Retinal pigment epithelial cell (primary cell): ENCODE measurements around the gene FAM216A.

ENCODE experiments used
- DNase-seq: peaks from one replicate; pipeline ENCODE4 v3.0.0-alpha.2; 2010; ENCODE audit warnings: low read depth
- H3K4me3 ChIP-seq: 2 replicates; pipeline ENCODE4 v1.5.1; 2011; ENCODE audit warnings: mild to moderate bottlenecking, low read length, control low read depth, moderate library complexity
- TF ChIP-seq, protein P1 (sequence below): conservative IDR thresholded peaks from 2 replicates; pipeline ENCODE4 v1.5.1; 2011; ENCODE audit warnings: low read depth, low read length, control low read depth, inconsistent platforms

FAM216A gene

DNA sequence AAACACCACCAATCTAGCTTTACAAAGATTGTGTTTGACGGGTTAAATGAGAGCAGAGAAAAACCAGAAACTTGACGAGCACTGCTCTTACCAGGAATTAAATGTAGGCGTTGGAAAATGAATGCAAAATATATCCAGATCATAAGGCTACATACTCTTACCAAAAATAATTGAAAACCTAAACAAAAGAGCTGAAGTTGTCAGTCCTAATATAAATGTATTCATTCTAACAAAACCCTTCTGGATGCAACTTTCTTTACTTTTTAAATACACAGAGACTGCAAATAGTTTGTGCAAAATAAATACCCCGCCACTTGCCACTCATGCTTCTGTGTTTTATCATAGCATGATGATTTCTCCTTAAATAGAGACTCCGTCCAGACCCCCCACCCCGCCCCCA is 66.2 kb downstream of the FAM216A start:
- DNase-seq = no peak
- TF ChIP-seq, protein P1, sequence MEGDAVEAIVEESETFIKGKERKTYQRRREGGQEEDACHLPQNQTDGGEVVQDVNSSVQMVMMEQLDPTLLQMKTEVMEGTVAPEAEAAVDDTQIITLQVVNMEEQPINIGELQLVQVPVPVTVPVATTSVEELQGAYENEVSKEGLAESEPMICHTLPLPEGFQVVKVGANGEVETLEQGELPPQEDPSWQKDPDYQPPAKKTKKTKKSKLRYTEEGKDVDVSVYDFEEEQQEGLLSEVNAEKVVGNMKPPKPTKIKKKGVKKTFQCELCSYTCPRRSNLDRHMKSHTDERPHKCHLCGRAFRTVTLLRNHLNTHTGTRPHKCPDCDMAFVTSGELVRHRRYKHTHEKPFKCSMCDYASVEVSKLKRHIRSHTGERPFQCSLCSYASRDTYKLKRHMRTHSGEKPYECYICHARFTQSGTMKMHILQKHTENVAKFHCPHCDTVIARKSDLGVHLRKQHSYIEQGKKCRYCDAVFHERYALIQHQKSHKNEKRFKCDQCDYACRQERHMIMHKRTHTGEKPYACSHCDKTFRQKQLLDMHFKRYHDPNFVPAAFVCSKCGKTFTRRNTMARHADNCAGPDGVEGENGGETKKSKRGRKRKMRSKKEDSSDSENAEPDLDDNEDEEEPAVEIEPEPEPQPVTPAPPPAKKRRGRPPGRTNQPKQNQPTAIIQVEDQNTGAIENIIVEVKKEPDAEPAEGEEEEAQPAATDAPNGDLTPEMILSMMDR = no peak
- H3K4me3 ChIP-seq = no peak overlapping the region

DNA sequence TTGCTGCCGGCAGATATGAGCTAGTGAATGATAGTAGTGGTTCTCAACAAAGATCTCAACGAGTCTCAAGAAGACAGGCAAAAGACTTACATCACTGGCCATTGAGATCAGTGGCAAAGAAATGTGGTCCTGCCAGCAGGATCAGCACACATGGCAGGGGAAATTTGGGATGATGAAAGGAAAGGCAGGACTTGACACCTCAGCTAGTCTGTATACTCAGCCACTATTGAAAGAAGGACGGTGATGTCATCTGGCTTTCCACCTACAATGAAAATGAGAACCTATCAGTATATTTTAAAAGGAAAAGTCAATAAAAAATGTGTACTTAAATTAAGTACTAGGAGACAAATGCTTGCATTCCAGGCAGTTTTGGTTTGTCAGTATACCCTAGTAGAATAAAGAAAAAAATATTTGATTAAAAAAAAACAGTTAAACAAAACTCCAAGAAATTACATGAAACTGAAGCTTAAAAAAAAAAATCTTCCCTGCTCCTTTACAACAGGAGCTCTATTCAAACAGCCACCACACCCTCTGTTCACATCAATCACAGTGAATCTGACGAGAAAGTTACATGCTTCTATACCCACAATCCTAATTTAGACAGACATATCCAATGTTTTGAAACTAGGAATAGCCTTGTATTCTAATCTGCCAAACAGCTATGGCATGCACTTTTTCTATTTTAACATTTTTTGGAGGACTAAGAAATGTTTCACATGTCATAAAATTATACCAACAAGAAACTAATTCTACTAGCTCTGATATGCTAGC is 68.4 kb downstream of the FAM216A start:
- DNase-seq = no peak
- no peak overlapping the region for H3K4me3 ChIP-seq
- TF ChIP-seq, protein P1 = no peak

DNA sequence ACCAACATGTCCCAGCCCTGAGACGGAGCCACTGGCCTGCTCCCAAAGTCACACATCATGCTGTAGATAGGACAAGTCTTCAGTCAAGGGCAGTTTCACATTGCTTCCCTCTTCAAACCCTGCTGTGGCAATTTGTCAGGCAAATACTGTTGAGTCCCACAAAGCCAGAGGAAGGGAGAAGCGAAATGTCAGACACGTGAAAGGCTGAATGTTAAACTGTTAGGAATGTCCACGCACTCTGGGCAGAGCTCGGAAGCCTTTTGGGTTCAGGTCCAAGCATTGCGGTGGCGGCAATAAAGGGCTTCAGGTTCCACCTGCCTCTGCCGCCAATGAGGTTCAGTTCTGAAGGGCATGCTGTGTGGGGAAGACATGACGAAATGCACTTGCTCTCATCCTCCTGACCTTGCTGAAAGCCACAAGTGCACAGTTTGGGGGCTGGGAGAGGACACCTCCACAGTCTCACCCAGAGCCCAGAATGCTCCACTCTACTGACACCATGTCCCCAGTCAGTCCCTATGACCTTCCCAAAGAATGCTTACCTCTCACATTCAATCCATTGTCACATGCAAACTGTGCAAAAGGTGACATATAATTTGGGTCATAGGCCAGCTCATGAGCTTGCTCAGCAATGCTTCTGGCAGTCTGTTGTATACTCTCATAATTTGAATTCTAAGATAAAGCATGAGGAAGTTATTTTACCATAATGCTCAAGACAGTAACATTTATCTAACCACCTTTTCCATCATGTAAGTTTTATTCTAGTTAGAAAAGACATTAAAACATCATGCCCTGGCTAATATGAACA is 69.2 kb downstream of the FAM216A start:
- DNase-seq = no peak
- no peak overlapping the region for H3K4me3 ChIP-seq
- TF ChIP-seq, protein P1 = no peak

DNA sequence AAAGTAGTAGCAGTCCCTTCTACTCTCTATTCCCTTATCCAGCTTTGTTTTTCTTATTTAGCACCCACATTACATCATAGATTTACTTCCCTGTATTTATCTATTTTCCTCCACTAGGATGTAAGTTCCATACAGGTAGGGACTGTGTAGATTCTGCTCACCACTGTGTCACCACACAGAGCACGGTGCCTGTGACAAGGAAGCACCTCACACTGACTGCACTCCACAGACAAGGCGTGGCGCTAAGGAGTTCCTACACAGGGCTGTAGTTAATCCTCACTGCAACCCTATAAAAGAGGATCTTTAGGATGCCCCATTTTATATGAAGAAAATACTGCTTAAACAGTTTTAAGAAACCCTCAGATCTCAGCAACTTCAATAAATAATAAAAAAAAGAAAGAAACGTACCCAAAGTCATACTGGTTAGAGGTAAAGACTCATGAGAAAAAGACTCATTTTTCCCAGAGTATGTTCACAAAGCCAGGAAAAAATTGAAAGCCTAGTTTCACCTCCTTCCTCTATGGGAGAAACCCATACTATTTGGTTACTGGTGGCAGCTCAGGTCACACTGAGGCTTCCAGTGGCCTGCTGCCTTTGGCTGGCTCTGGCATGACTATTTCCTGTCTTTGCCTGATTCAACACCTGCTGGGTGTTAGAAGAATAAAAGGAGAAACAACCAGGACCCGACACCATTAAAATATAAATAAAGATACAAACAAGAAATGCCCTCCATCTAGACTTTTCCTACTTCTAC is 70.4 kb downstream of the FAM216A start:
- TF ChIP-seq, protein P1 = no peak

More for the DNA sequence above, 70.4 kb downstream of the FAM216A start:
- H3K4me3 ChIP-seq = no peak overlapping the region
- no peak for DNase-seq
